HUES48 (cell line): ENCODE data around the gene KCNN3.

Experiments
- H3K27ac ChIP-seq: one replicate; pipeline ENCODE4 v1.7.0; 2013; ENCODE audit warnings: low read depth, low read length, inconsistent platforms
- H3K27me3 ChIP-seq: 2 replicates; pipeline ENCODE4 v1.6.1; 2013; ENCODE audit warnings: mild to moderate bottlenecking, low read length; ENCODE audit not compliant: control insufficient read depth, insufficient read depth
- H3K36me3 ChIP-seq: 2 replicates; pipeline ENCODE4 v1.6.1; 2013; ENCODE audit warnings: low read length; ENCODE audit not compliant: control insufficient read depth, insufficient read depth
- H3K4me1 ChIP-seq: 2 replicates; pipeline ENCODE4 v1.6.1; 2013; ENCODE audit warnings: mild to moderate bottlenecking, low read length; ENCODE audit not compliant: control insufficient read depth, insufficient read depth
- H3K4me3 ChIP-seq: 2 replicates; pipeline ENCODE4 v1.5.1; 2013; ENCODE audit warnings: mild to moderate bottlenecking, low read depth, low read length
- H3K9ac ChIP-seq: 2 replicates; pipeline ENCODE4 v1.6.1; 2013; ENCODE audit warnings: mild to moderate bottlenecking, low read depth, low read length, moderate library complexity
- H3K9me3 ChIP-seq: 2 replicates; pipeline ENCODE4 v1.6.1; 2013; ENCODE audit warnings: low read length; ENCODE audit not compliant: control insufficient read depth, insufficient read depth

The KCNN3 gene

GRCh38 chr1:154838461-154838860, 31.6 kb downstream of the KCNN3 start:
- Histone ChIP-seq H3K27me3 (no peaks in the 10 kb centered on the region), H3K36me3 (no peaks in the 10 kb centered on the region), H3K4me1 (no peaks in the 10 kb centered on the region), H3K4me3 (no peak overlapping the region), H3K9ac (no peak overlapping the region), H3K27ac (no peak overlapping the region), H3K9me3 (no peaks in the 10 kb centered on the region)

- Histone ChIP-seq H3K27ac (no peak overlapping the region), H3K27me3 (no peaks in the 10 kb centered on the region), H3K9ac (no peak overlapping the region), H3K4me3 (no peak overlapping the region), H3K36me3 (no peaks in the 10 kb centered on the region), H3K9me3 (no peaks in the 10 kb centered on the region), H3K4me1 (no peaks in the 10 kb centered on the region)
These were observed 32.4 kb downstream of the KCNN3 start for GRCh38 chr1:154837672-154838171.

DNA sequence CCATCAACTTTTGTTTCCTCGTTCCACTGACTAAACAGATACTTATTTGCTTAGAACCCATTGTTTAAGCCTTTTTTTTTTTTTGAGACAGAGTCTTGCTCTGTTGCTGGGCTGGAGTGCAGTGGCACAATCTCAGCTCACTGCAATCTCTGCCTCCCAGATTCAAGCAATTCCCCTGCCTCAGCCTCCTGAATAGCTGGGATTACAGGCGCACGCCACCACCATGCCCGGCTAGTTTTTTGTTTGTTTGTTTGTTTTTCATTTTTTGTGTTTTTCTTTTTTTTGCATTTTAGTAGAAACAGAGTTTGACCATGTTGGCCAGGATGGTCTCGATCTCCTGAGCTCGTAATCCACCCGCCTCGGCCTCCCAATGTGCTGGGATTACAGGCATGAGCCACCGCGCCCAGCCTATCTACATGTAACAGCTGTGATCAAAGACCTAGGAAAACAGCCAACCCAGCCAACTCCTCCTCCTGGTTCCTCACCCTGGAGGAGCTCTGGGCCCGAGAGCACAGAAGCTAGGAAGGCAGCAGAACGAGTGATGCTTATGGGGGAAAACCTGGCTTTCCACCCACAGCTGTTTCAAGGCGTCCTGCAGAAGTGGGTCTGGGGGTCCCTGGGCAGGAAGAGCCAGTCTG, 32.9 kb downstream of the KCNN3 start:
- Histone ChIP-seq H3K4me1 (no peaks in the 10 kb centered on the region), H3K36me3 (no peaks in the 10 kb centered on the region), H3K27ac (no peak overlapping the region), H3K9ac (no peak overlapping the region), H3K27me3 (no peaks in the 10 kb centered on the region), H3K4me3 (no peak overlapping the region), H3K9me3 (no peaks in the 10 kb centered on the region)

- Histone ChIP-seq H3K27me3 (no peaks in the 10 kb centered on the region), H3K9ac (no peak overlapping the region), H3K27ac (no peak overlapping the region), H3K36me3 (no peaks in the 10 kb centered on the region), H3K4me3 (no peak overlapping the region), H3K4me1 (no peaks in the 10 kb centered on the region), H3K9me3 (no peaks in the 10 kb centered on the region)
These were observed 34.4 kb downstream of the KCNN3 start for GRCh38 chr1:154835531-154836324.

GRCh38 chr1:154833841-154834240, 36.2 kb downstream of the KCNN3 start:
- no peak overlapping the region for H3K9ac ChIP-seq
- no peaks in the 10 kb centered on the region for H3K4me1 ChIP-seq
- no peak overlapping the region for H3K4me3 ChIP-seq
- H3K36me3 ChIP-seq = no peaks in the 10 kb centered on the region
- no peak overlapping the region for H3K27ac ChIP-seq
- H3K27me3 ChIP-seq = no peaks in the 10 kb centered on the region
- H3K9me3 ChIP-seq = no peaks in the 10 kb centered on the region

- Histone ChIP-seq H3K36me3 (no peaks in the 10 kb centered on the region), H3K9ac (no peak overlapping the region), H3K4me3 (no peak overlapping the region), H3K9me3 (no peaks in the 10 kb centered on the region), H3K4me1 (no peaks in the 10 kb centered on the region), H3K27ac (no peak overlapping the region), H3K27me3 (no peaks in the 10 kb centered on the region)
These were observed 36.9 kb downstream of the KCNN3 start for GRCh38 chr1:154833209-154833608.

- no peaks in the 10 kb centered on the region for H3K36me3 ChIP-seq
- H3K9me3 ChIP-seq = no peaks in the 10 kb centered on the region
- no peaks in the 10 kb centered on the region for H3K27me3 ChIP-seq
- no peaks in the 10 kb centered on the region for H3K4me1 ChIP-seq
- no peak overlapping the region for H3K4me3 ChIP-seq
- no peak overlapping the region for H3K27ac ChIP-seq
- H3K9ac ChIP-seq = no peak overlapping the region
These were observed 37.7 kb downstream of the KCNN3 start for GRCh38 chr1:154832384-154832783.

GRCh38 chr1:154831462-154831861, 38.6 kb downstream of the KCNN3 start:
- Histone ChIP-seq H3K9ac (no peak overlapping the region), H3K4me1 (no peaks in the 10 kb centered on the region), H3K4me3 (no peak overlapping the region), H3K27ac (no peak overlapping the region), H3K9me3 (no peaks in the 10 kb centered on the region), H3K36me3 (no peaks in the 10 kb centered on the region), H3K27me3 (no peaks in the 10 kb centered on the region)

DNA sequence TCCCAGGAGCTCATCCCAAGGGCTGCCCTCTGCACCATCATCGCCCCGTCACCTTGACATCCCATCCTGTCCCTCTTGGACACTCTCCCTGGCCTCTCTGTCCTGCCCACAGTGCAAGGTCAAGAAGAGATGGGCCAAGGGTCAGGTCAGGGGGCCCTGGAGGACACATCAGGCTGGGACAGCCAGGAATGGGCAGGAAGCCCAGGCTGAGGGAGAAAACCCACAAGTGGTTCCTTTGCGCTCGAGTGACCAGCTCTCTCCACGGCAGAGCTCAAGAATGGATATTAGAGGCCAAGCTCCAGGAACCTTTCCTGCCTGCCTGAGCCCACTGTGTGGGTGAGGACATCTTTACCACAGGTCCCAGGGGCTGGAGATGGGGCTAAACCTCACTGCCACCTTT, 41.0 kb downstream of the KCNN3 start:
- no peak overlapping the region for H3K4me3 ChIP-seq
- no peaks in the 10 kb centered on the region for H3K36me3 ChIP-seq
- no peaks in the 10 kb centered on the region for H3K27me3 ChIP-seq
- H3K9ac ChIP-seq = no peak overlapping the region
- no peaks in the 10 kb centered on the region for H3K4me1 ChIP-seq
- H3K27ac ChIP-seq = no peak overlapping the region
- no peaks in the 10 kb centered on the region for H3K9me3 ChIP-seq

- Histone ChIP-seq H3K27me3 (no peaks in the 10 kb centered on the region), H3K36me3 (no peaks in the 10 kb centered on the region), H3K27ac (no peak overlapping the region), H3K4me3 (no peak overlapping the region), H3K9me3 (no peaks in the 10 kb centered on the region), H3K4me1 (no peaks in the 10 kb centered on the region), H3K9ac (no peak overlapping the region)
These were observed 45.7 kb downstream of the KCNN3 start for GRCh38 chr1:154824179-154825000.

GRCh38 chr1:154822717-154823116, 47.4 kb downstream of the KCNN3 start:
- H3K9me3 ChIP-seq = no peaks in the 10 kb centered on the region
- no peaks in the 10 kb centered on the region for H3K4me1 ChIP-seq
- no peak overlapping the region for H3K27ac ChIP-seq
- H3K27me3 ChIP-seq = no peaks in the 10 kb centered on the region
- no peaks in the 10 kb centered on the region for H3K36me3 ChIP-seq
- H3K4me3 ChIP-seq = no peak overlapping the region
- no peak overlapping the region for H3K9ac ChIP-seq
